ENCODE results near the gene APP.

The APP gene

DNA sequence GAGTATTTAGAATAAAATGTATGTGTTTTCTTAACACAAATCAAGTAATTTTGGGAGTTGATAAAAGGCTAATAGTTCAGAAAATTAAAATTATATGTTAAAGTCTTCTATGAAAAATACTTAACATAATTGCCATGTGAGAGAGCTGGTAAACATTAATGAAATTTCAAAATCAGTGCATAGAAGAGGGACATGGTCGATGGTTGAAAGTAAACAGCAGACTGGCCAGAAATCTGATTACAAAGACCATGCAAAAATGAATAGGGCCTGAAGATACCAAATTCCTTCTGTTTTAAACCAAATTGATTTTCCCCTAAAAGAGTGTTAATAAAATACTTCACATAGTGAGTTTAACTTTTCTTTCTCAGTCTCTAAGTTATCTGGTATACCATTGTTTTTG, 307.5 kb downstream of the APP start:
- Histone ChIP-seq H3K9ac (ENCODE audit: low read length) (no peak overlapping the region), H3K27ac (ENCODE audit: low read length) (no peak overlapping the region), H3K79me2 (ENCODE audit: low read length) (no peaks in the 10 kb centered on the region), H3F3A (ENCODE audit: insufficient read depth, low read length) (no peaks in the 10 kb centered on the region), H3K36me3 (replicated peaks; ENCODE audit: insufficient read depth, low read length) (no peaks in the 10 kb centered on the region), H3K9me3 (replicated peaks; ENCODE audit: insufficient read depth, low read length) (no peaks in the 10 kb centered on the region), H4K20me1 (ENCODE audit: insufficient read depth, low read length) (no peaks in the 10 kb centered on the region), H3K4me3 (ENCODE audit: low read length) (no peak overlapping the region), H3K4me2 (ENCODE audit: low read depth, low read length) (no peak overlapping the region), H3K4me1 (ENCODE audit: low read length) (0 out of 2 replicates have a peak, but pooled peaks cover 4% of the 10 kb centered on the region), H3K27me3 (replicated peaks; ENCODE audit: insufficient read depth, low read length) (no peaks in the 10 kb centered on the region), H2AFZ (ENCODE audit: low read length) (no peak overlapping the region), H3K9me2 (replicated peaks; ENCODE audit: insufficient read depth, low read length) (no peaks in the 10 kb centered on the region)
- no peak for TF ChIP-seq EZH2 (optimal IDR thresholded peaks at IDR 0.05; ENCODE audit: low read depth, low read length)
- TF ChIP-seq EZH2phosphoT487 (IDR thresholded peaks at IDR 0.05; ENCODE audit: low read length), result no peak
- TF ChIP-seq, protein P1, sequence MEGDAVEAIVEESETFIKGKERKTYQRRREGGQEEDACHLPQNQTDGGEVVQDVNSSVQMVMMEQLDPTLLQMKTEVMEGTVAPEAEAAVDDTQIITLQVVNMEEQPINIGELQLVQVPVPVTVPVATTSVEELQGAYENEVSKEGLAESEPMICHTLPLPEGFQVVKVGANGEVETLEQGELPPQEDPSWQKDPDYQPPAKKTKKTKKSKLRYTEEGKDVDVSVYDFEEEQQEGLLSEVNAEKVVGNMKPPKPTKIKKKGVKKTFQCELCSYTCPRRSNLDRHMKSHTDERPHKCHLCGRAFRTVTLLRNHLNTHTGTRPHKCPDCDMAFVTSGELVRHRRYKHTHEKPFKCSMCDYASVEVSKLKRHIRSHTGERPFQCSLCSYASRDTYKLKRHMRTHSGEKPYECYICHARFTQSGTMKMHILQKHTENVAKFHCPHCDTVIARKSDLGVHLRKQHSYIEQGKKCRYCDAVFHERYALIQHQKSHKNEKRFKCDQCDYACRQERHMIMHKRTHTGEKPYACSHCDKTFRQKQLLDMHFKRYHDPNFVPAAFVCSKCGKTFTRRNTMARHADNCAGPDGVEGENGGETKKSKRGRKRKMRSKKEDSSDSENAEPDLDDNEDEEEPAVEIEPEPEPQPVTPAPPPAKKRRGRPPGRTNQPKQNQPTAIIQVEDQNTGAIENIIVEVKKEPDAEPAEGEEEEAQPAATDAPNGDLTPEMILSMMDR (IDR thresholded peaks at IDR 0.05; ENCODE audit: low read length), result no peak
- DNase-seq, result no peak

DNA sequence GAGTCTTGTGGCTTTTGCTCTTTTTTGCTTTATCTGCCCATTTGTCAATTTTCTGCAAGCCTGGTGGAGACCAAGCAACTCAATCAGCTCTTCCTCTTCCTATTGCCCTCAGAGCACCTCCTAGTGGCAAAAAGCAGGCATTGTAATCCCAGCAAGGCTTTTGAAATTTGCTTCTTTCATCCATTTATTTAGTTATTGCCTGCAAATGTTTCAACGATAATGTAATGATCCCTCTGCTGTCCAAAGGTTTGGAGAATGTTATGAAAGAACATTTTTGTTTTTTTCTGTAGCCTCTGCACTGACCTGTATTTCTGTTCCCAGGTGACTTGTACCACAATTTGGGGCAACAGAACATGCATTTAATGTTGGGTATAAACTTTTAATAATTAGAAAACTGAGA, 308.0 kb downstream of the APP start:
- Histone ChIP-seq H3K27ac (ENCODE audit: low read length) (no peak overlapping the region), H3K9ac (ENCODE audit: low read length) (no peak overlapping the region), H3F3A (ENCODE audit: insufficient read depth, low read length) (no peaks in the 10 kb centered on the region), H3K4me2 (ENCODE audit: low read depth, low read length) (no peak overlapping the region), H3K36me3 (replicated peaks; ENCODE audit: insufficient read depth, low read length) (no peaks in the 10 kb centered on the region), H3K9me3 (replicated peaks; ENCODE audit: insufficient read depth, low read length) (no peaks in the 10 kb centered on the region), H3K79me2 (ENCODE audit: low read length) (no peaks in the 10 kb centered on the region), H3K27me3 (replicated peaks; ENCODE audit: insufficient read depth, low read length) (no peaks in the 10 kb centered on the region), H3K4me1 (ENCODE audit: low read length) (0 out of 2 replicates have a peak, but pooled peaks cover 4% of the 10 kb centered on the region), H3K4me3 (ENCODE audit: low read length) (no peak overlapping the region), H4K20me1 (ENCODE audit: insufficient read depth, low read length) (no peaks in the 10 kb centered on the region), H3K9me2 (replicated peaks; ENCODE audit: insufficient read depth, low read length) (no peaks in the 10 kb centered on the region), H2AFZ (ENCODE audit: low read length) (no peak overlapping the region)
- DNase-seq, result peak; percentile 42
- TF ChIP-seq EZH2phosphoT487 (IDR thresholded peaks at IDR 0.05; ENCODE audit: low read length), result no peak
- TF ChIP-seq, protein P1 (IDR thresholded peaks at IDR 0.05; ENCODE audit: low read length), result peak; percentile 90

DNA sequence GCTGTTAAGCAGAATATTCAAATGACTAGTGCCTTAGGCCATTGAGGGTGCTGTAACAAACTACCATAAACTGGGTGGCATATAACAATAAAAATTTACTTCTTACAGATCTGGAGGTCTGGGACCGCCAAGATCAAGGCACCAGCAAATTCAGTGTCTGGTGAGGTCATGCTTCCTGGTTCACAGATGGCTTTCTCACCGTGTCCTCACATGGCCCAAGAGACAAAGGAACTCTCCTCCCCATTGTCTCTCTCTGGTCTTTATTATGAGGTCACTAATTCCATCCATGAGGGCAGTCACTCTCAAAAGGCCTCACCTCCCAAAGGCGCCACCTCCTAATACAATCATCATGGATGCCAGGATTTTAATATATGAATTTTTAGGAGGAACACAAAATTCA, 308.5 kb downstream of the APP start:
- H3K9ac ChIP-seq (ENCODE audit: low read length), result no peak overlapping the region
- H3K4me2 ChIP-seq (ENCODE audit: low read depth, low read length), result no peak overlapping the region
- TF ChIP-seq EZH2 (optimal IDR thresholded peaks at IDR 0.05; ENCODE audit: low read depth, low read length) (no peak), EZH2phosphoT487 (IDR thresholded peaks at IDR 0.05; ENCODE audit: low read length) (no peak)
- TF ChIP-seq, protein P1 (IDR thresholded peaks at IDR 0.05; ENCODE audit: low read length), result no peak
- no peak for DNase-seq
- H3K36me3 ChIP-seq (replicated peaks; ENCODE audit: insufficient read depth, low read length), result no peaks in the 10 kb centered on the region
- no peak overlapping the region for H3K27ac ChIP-seq (ENCODE audit: low read length)
- no peaks in the 10 kb centered on the region for H3F3A ChIP-seq (ENCODE audit: insufficient read depth, low read length)
- no peaks in the 10 kb centered on the region for H3K27me3 ChIP-seq (replicated peaks; ENCODE audit: insufficient read depth, low read length)
- H3K4me1 ChIP-seq (ENCODE audit: low read length), result 0 out of 2 replicates have a peak, but pooled peaks cover 4% of the 10 kb centered on the region
- no peaks in the 10 kb centered on the region for H4K20me1 ChIP-seq (ENCODE audit: insufficient read depth, low read length)
- H2AFZ ChIP-seq (ENCODE audit: low read length), result peak overlapping the region; percentile 20; the same call in 1 of the 2 replicates
- no peaks in the 10 kb centered on the region for H3K79me2 ChIP-seq (ENCODE audit: low read length)
- H3K9me2 ChIP-seq (replicated peaks; ENCODE audit: insufficient read depth, low read length), result no peaks in the 10 kb centered on the region
- no peak overlapping the region for H3K4me3 ChIP-seq (ENCODE audit: low read length)
- no peaks in the 10 kb centered on the region for H3K9me3 ChIP-seq (replicated peaks; ENCODE audit: insufficient read depth, low read length)
